Islet of Langerhans (tissue), 1 donor: ENCODE results near the gene TOLLIP.

Experiments
- FAIRE-seq: peaks from one replicate; lab custom pipeline; 2011; peaks lifted over from hg19 to GRCh38; lab: Jason Lieb, UNC

The TOLLIP gene

GRCh38 chr11:1230456-1231395 is 78.7 kb downstream of the TOLLIP start:
- FAIRE-seq, result no peak

- no peak for FAIRE-seq
Observed at GRCh38 chr11:1230121-1230455, 79.3 kb downstream of the TOLLIP start.

- FAIRE-seq, result no peak
Observed at GRCh38 chr11:1229471-1230120, 79.8 kb downstream of the TOLLIP start.

- no peak for FAIRE-seq
Observed at GRCh38 chr11:1228921-1229451, 80.4 kb downstream of the TOLLIP start.

GRCh38 chr11:1228101-1228821 is 81.2 kb downstream of the TOLLIP start:
- FAIRE-seq, result no peak

GRCh38 chr11:1227551-1228100 is 81.8 kb downstream of the TOLLIP start:
- no peak for FAIRE-seq

GRCh38 chr11:1226986-1227550 is 82.4 kb downstream of the TOLLIP start:
- no peak for FAIRE-seq

GRCh38 chr11:1226226-1226985 is 83.0 kb downstream of the TOLLIP start:
- FAIRE-seq, result no peak

GRCh38 chr11:1225386-1226225 is 83.8 kb downstream of the TOLLIP start:
- FAIRE-seq, result no peak

- no peak for FAIRE-seq
Observed at GRCh38 chr11:1224491-1225385, 84.7 kb downstream of the TOLLIP start.
